ENCODE data around the gene SOX13. TPM values are rescaled to one million over a fixed set of nuclear protein-coding genes. Genes with fewer than 3 reads are reported as not detected.

The SOX13 gene
- total and polyA plus RNA-seq, 11 donors: 8.2 to 16.0 (median 12.6) TPM

GRCh38 chr1:204093781-204094180 lies 20.9 kb downstream of the SOX13 start:
- WGBS, 4 donors: 52 to 61% (median 54%) methylated on average over 2 of the region's 2 CpGs
- intact Hi-C loops (cut with DNase I): no loop called here

GRCh38 chr1:204094313-204094729 lies 21.4 kb downstream of the SOX13 start:
- Histone ChIP-seq H3K9me3 (no peaks in the 10 kb centered on the region), H3K27me3 (no peaks in the 10 kb centered on the region), H3K27ac (peak overlapping the region in 4 of 12 donors; percentile 8 to 53 (median 47)), H3K36me3 (no peaks in the 10 kb centered on the region), H3K4me3 (no peak overlapping the region), H3K4me1 (peaks cover 2 to 65% (median 30%) of the 10 kb centered on the region in 12 donors)
- ATAC-seq (peak in 3 of 4 donors; percentile 7 to 48 (median 23)), DNase-seq (no peak)
- no peak for TF ChIP-seq CTCF (IDR thresholded peaks at IDR 0.05)
- no peak for TF ChIP-seq POLR2A (IDR thresholded peaks at IDR 0.05)
- 34 to 41% (median 36%) methylated on average over 6 of the region's 6 CpGs for WGBS, 4 donors
- intact Hi-C loops (cut with DNase I): no loop called here

More at GRCh38 chr1:204093781-204094180, 20.9 kb downstream of the SOX13 start:
- H3K27me3 ChIP-seq: no peaks in the 10 kb centered on the region
- no peak for TF ChIP-seq CTCF (IDR thresholded peaks at IDR 0.05)
- no peak for TF ChIP-seq POLR2A (IDR thresholded peaks at IDR 0.05)
- H3K9me3 ChIP-seq: no peaks in the 10 kb centered on the region
- no peak overlapping the region for H3K4me3 ChIP-seq
- no peak for DNase-seq
- H3K27ac ChIP-seq: peak overlapping the region in 1 of 12 donors; percentile 53
- no peaks in the 10 kb centered on the region for H3K36me3 ChIP-seq
- ATAC-seq: no peak
- H3K4me1 ChIP-seq: peaks cover 2 to 69% (median 34%) of the 10 kb centered on the region in 12 donors

DNA sequence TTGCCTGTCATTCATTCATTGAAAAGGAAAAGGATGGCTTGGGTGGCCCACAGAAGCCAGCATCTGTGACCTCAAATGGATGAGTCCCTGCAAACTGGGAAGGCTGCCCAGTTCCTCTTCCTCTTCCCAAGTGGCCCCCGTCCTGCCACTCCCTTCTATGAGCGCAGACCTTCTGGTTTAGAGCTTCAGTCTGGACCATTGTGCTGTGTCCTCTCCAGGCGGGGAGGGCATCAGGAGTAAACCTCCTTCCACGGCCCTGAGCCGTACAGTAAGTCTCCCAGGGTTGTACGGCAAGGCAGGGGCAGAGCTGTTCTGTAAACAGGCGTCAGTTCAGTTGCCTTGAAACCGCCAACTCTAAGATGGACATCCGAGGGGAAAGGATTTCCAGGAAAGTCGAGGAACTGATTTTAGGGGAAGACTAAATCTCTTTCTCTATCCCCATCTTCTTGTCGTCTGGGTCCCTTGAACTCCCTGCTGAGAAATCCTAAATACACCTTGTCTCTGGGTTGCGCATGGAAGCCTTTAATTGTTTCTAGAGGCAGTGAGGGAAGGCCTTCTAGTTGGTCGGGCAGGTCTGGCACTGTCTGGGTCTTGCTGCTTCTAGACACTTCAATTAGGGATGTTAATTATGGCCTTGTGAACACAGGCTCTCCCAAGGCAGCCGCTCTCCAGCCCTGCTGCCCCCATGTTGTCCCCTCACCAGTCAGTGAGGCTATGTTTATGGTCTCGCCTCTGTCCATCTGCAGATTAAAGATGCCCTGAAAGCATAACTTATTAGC lies 22.1 kb downstream of the SOX13 start:
- 58 to 68% (median 61%) methylated on average over 15 of the region's 15 CpGs for WGBS, 4 donors
- TF ChIP-seq CTCF (IDR thresholded peaks at IDR 0.05) (no peak), POLR2A (IDR thresholded peaks at IDR 0.05) (no peak)
- DNase-seq (peak; percentile 2 to 73 (median 46)), ATAC-seq (peak; percentile 60 to 78 (median 71))
- Histone ChIP-seq H3K4me1 (peaks cover 0 to 60% (median 24%) of the 10 kb centered on the region in 12 donors), H3K27ac (peak overlapping the region in 6 of 12 donors; percentile 4 to 53 (median 42)), H3K36me3 (no peaks in the 10 kb centered on the region), H3K4me3 (no peak overlapping the region), H3K27me3 (no peaks in the 10 kb centered on the region), H3K9me3 (no peaks in the 10 kb centered on the region)
- intact Hi-C loops (cut with DNase I): no loop called here

DNA sequence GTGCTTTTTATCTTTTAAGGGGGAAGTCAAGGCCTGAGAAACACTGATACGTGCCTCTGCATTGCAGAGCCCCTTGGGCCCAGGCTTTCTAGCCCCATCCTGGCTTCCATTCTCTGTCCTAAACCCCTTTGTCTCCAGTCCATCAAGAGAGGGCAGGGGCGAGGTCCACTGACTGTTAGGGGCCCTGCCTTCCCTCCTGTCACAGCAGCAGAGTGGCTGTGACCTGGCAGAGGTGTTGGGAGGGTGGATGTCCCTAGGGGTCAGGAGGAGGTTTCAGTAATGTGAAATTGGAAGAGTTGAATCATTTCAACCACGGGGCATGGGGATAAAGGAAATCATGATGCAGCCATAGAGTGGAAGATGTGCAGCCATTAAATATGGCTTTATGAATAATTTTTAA lies 24.0 kb downstream of the SOX13 start:
- no peaks in the 10 kb centered on the region for H3K9me3 ChIP-seq

More for the DNA sequence above, 24.0 kb downstream of the SOX13 start:
- Histone ChIP-seq H3K36me3 (no peaks in the 10 kb centered on the region), H3K4me1 (peaks cover 2 to 64% (median 30%) of the 10 kb centered on the region in 12 donors), H3K27ac (no peak overlapping the region), H3K4me3 (no peak overlapping the region), H3K27me3 (no peaks in the 10 kb centered on the region)
- DNase-seq (peak in 1 of 5 donors; percentile 17), ATAC-seq (no peak)
- 62 to 69% (median 66%) methylated on average over 3 of the region's 3 CpGs for WGBS, 4 donors
- TF ChIP-seq CTCF (IDR thresholded peaks at IDR 0.05) (no peak), POLR2A (IDR thresholded peaks at IDR 0.05) (no peak)
- intact Hi-C loops (cut with DNase I): no loop called here

Data from heart left ventricle (tissue), 16 donors.